ENCODE measurements around the gene LCA5. TPM values are rescaled to one million over a fixed set of nuclear protein-coding genes. Genes with fewer than 3 reads are reported as not detected.

Gene LCA5
- total RNA-seq, 1 donor from 2014 or later: 6.2 TPM

DNA sequence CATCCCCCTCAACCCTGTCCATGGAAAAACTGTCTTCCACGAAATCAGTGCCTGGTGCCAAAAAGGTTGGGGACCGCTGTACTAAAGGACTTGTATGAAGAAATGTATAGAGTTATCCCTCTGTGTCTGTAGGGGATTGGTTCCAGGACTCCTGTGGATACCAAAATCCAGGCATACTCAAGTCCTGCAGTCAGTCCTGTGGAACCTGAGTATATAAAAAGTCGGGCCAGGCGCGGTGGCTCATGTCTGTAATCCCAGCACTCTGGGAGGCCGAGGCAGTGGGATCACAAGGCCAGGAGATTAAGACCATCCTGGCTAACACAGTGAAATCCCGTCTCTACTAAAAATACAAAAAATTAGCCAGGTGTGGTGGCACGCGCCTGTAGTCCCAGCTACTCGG lies 42.0 kb downstream of the LCA5 start:
- H3K4me3 ChIP-seq (ENCODE audit: insufficient read depth, low read depth, low read length): no peak overlapping the region
- H4K20me1 ChIP-seq (ENCODE audit: insufficient read depth, low read length): no peaks in the 10 kb centered on the region
- H3K9me3 ChIP-seq (ENCODE audit: insufficient read depth, low read depth, low read length): no peaks in the 10 kb centered on the region
- H3K36me3 Mint-ChIP-seq (ENCODE audit: low read depth, unreplicated experiment): no peaks in the 10 kb centered on the region
- H3K4me1 Mint-ChIP-seq (ENCODE audit: low read depth, unreplicated experiment): no peaks in the 10 kb centered on the region
- H3K9me3 Mint-ChIP-seq (ENCODE audit: unreplicated experiment): no peaks in the 10 kb centered on the region
- no peak overlapping the region for H3K27ac ChIP-seq (ENCODE audit: low read depth, low read length)
- H3K27me3 ChIP-seq (ENCODE audit: insufficient read depth, low read length): no peaks in the 10 kb centered on the region
- H3K27me3 Mint-ChIP-seq (ENCODE audit: low read depth, unreplicated experiment): no peaks in the 10 kb centered on the region
- H3K4me2 ChIP-seq (ENCODE audit: low read length): no peak overlapping the region
- H3K79me2 ChIP-seq (ENCODE audit: insufficient read depth, low read length): no peaks in the 10 kb centered on the region
- H3K4me1 ChIP-seq (ENCODE audit: insufficient read depth, low read length): no peaks in the 10 kb centered on the region
- no peak overlapping the region for H3K27ac Mint-ChIP-seq (ENCODE audit: unreplicated experiment)
- H3K36me3 ChIP-seq (ENCODE audit: insufficient read depth, low read length): no peaks in the 10 kb centered on the region
- no peak overlapping the region for H2AFZ ChIP-seq (ENCODE audit: low read depth, low read length)
- no peak for FAIRE-seq
- H3K9ac ChIP-seq (ENCODE audit: low read length): no peak overlapping the region
- no peak for DNase-seq (ENCODE audit: low read depth)
- no peak overlapping the region for H3K4me3 Mint-ChIP-seq (ENCODE audit: unreplicated experiment)
- no peak for TF ChIP-seq CTCF (IDR thresholded peaks at IDR 0.05; ENCODE audit: insufficient read depth, low read depth, low read length)
- TF ChIP-seq EZH2 (IDR thresholded peaks at IDR 0.05; ENCODE audit: insufficient read depth, low read length): no peak

DNA sequence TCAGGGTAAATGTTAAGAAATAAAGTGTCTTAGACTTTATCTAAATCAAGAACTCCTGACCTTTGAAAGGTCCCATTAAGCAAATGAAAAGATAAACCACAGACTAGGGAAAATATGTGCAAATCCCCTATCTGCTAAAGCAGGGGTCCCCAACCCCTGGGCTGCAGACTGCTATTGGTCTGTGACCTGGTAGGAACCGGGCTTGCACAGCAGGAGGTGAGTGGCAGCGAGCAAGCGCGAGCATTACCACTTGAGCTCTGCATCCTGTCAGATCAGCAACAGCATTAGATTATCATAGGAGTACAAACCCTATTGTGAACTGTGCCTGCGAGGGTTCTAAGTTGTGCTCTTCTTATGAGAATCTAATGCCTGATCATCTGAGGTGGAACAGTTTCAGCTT lies 42.4 kb downstream of the LCA5 start:
- Mint-ChIP-seq H3K9me3 (ENCODE audit: unreplicated experiment) (no peaks in the 10 kb centered on the region), H3K27me3 (ENCODE audit: low read depth, unreplicated experiment) (no peaks in the 10 kb centered on the region), H3K27ac (ENCODE audit: unreplicated experiment) (no peak overlapping the region), H3K4me1 (ENCODE audit: low read depth, unreplicated experiment) (no peaks in the 10 kb centered on the region), H3K36me3 (ENCODE audit: low read depth, unreplicated experiment) (no peaks in the 10 kb centered on the region), H3K4me3 (ENCODE audit: unreplicated experiment) (no peak overlapping the region)
- no peaks in the 10 kb centered on the region for H3K79me2 ChIP-seq (ENCODE audit: insufficient read depth, low read length)
- no peak overlapping the region for H2AFZ ChIP-seq (ENCODE audit: low read depth, low read length)
- H3K27me3 ChIP-seq (ENCODE audit: insufficient read depth, low read length): no peaks in the 10 kb centered on the region
- no peak overlapping the region for H3K4me3 ChIP-seq (ENCODE audit: insufficient read depth, low read depth, low read length)
- H3K4me2 ChIP-seq (ENCODE audit: low read length): no peak overlapping the region
- no peak overlapping the region for H3K9ac ChIP-seq (ENCODE audit: low read length)
- no peaks in the 10 kb centered on the region for H3K36me3 ChIP-seq (ENCODE audit: insufficient read depth, low read length)
- no peak overlapping the region for H3K27ac ChIP-seq (ENCODE audit: low read depth, low read length)
- H4K20me1 ChIP-seq (ENCODE audit: insufficient read depth, low read length): no peaks in the 10 kb centered on the region
- TF ChIP-seq EZH2 (IDR thresholded peaks at IDR 0.05; ENCODE audit: insufficient read depth, low read length) (no peak), CTCF (IDR thresholded peaks at IDR 0.05; ENCODE audit: insufficient read depth, low read depth, low read length) (no peak)
- FAIRE-seq: no peak
- DNase-seq (ENCODE audit: low read depth): no peak
- H3K4me1 ChIP-seq (ENCODE audit: insufficient read depth, low read length): no peaks in the 10 kb centered on the region
- no peaks in the 10 kb centered on the region for H3K9me3 ChIP-seq (ENCODE audit: insufficient read depth, low read depth, low read length)

DNA sequence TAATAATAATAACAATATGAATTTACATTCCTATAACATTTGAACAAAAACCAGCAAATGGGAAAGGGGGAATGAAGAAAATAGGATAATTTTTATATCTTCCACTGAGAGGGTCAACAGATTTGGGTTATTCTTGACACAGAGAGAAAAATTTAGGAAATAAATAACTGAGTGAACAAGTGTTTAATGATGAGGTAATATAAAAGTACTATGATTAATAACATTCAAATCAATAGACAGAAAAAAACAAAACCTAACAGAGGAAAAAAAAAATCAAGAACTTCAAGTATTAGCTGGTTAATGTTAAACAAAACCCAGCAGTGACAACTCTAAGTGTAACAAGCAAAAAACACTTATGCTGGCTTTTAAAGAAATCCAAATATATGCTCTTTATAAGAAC lies 66.5 kb downstream of the LCA5 start:
- H3K36me3 ChIP-seq (ENCODE audit: insufficient read depth, low read length): no peaks in the 10 kb centered on the region
- H2AFZ ChIP-seq (ENCODE audit: low read depth, low read length): no peak overlapping the region
- no peaks in the 10 kb centered on the region for H3K36me3 Mint-ChIP-seq (ENCODE audit: low read depth, unreplicated experiment)
- peaks cover 20% of the 10 kb centered on the region for H3K4me1 Mint-ChIP-seq (ENCODE audit: low read depth, unreplicated experiment)
- H3K79me2 ChIP-seq (ENCODE audit: insufficient read depth, low read length): no peaks in the 10 kb centered on the region
- H3K4me1 ChIP-seq (ENCODE audit: insufficient read depth, low read length): peaks cover 2% of the 10 kb centered on the region
- H3K9ac ChIP-seq (ENCODE audit: low read length): no peak overlapping the region
- H3K27me3 Mint-ChIP-seq (ENCODE audit: low read depth, unreplicated experiment): no peaks in the 10 kb centered on the region
- H3K4me2 ChIP-seq (ENCODE audit: low read length): no peak overlapping the region
- no peak overlapping the region for H3K4me3 Mint-ChIP-seq (ENCODE audit: unreplicated experiment)
- H3K27ac ChIP-seq (ENCODE audit: low read depth, low read length): no peak overlapping the region
- H3K4me3 ChIP-seq (ENCODE audit: insufficient read depth, low read depth, low read length): no peak overlapping the region
- FAIRE-seq: no peak
- TF ChIP-seq CTCF (IDR thresholded peaks at IDR 0.05; ENCODE audit: insufficient read depth, low read depth, low read length): no peak
- no peak for TF ChIP-seq EZH2 (IDR thresholded peaks at IDR 0.05; ENCODE audit: insufficient read depth, low read length)
- H3K27me3 ChIP-seq (ENCODE audit: insufficient read depth, low read length): no peaks in the 10 kb centered on the region
- H3K9me3 ChIP-seq (ENCODE audit: insufficient read depth, low read depth, low read length): no peaks in the 10 kb centered on the region
- no peak for DNase-seq (ENCODE audit: low read depth)
- H3K27ac Mint-ChIP-seq (ENCODE audit: unreplicated experiment): no peak overlapping the region
- no peaks in the 10 kb centered on the region for H4K20me1 ChIP-seq (ENCODE audit: insufficient read depth, low read length)
- H3K9me3 Mint-ChIP-seq (ENCODE audit: unreplicated experiment): no peaks in the 10 kb centered on the region

Data from astrocyte (in vitro differentiated cells and primary cell).